ENCODE measurements around the gene GPR146. TPM values are rescaled to one million over a fixed set of nuclear protein-coding genes. Genes with fewer than 3 reads are reported as not detected.
A peak's percentile ranks its signal among the peaks of the same experiment; 100 is the strongest.

Gene GPR146
- polyA plus RNA-seq, 4 donors: 1.1 to 13.4 (median 2.7) TPM

- Histone ChIP-seq H3K9me3 (ENCODE audit: control insufficient read depth in 2 of 2, insufficient read depth in 1 of 2, low read depth in 1 of 2, low read length in 1 of 2) (no peaks in the 10 kb centered on the region), H3K27ac (ENCODE audit: low read depth in 1 of 3, low read length in 2 of 3) (no peak overlapping the region), H3K36me3 (ENCODE audit: control insufficient read depth in 3 of 3, insufficient read depth in 2 of 3, low read depth in 1 of 3, low read length in 3 of 3) (peaks cover 0 to 28% (median 0%) of the 10 kb centered on the region in 3 donors), H3K4me1 (ENCODE audit: control insufficient read depth in 3 of 3, insufficient read depth in 2 of 3, low read depth in 1 of 3, low read length in 2 of 3) (peaks cover 0 to 11% (median 0%) of the 10 kb centered on the region in 3 donors), H3K27me3 (ENCODE audit: control insufficient read depth in 3 of 3, insufficient read depth in 3 of 3, low read length in 3 of 3) (no peaks in the 10 kb centered on the region), H3K4me3 (ENCODE audit: low read depth in 1 of 3, low read length in 3 of 3) (no peak overlapping the region)
- WGBS, 3 donors: 87 to 88% (median 88%) methylated on average over 40 to 45 of the region's 45 CpGs
- no peak for FAIRE-seq
- DNase-seq: no peak
These were observed 39.6 kb downstream of the GPR146 start for GRCh38 chr7:1083729-1084657.

- no peaks in the 10 kb centered on the region for H3K27me3 ChIP-seq (ENCODE audit: control insufficient read depth in 3 of 3, insufficient read depth in 3 of 3, low read length in 3 of 3)
- H3K9me3 ChIP-seq (ENCODE audit: control insufficient read depth in 2 of 2, insufficient read depth in 1 of 2, low read depth in 1 of 2, low read length in 1 of 2): no peaks in the 10 kb centered on the region
- H3K4me3 ChIP-seq (ENCODE audit: low read depth in 1 of 3, low read length in 3 of 3): no peak overlapping the region
- 89 to 93% (median 89%) methylated on average over 10 of the region's 10 CpGs for WGBS, 3 donors
- DNase-seq: no peak
- peaks cover 0 to 11% (median 0%) of the 10 kb centered on the region in 3 donors for H3K4me1 ChIP-seq (ENCODE audit: control insufficient read depth in 3 of 3, insufficient read depth in 2 of 3, low read depth in 1 of 3, low read length in 2 of 3)
- FAIRE-seq: no peak
- H3K36me3 ChIP-seq (ENCODE audit: control insufficient read depth in 3 of 3, insufficient read depth in 2 of 3, low read depth in 1 of 3, low read length in 3 of 3): peaks cover 0 to 28% (median 0%) of the 10 kb centered on the region in 3 donors
- no peak overlapping the region for H3K27ac ChIP-seq (ENCODE audit: low read depth in 1 of 3, low read length in 2 of 3)
These were observed 40.9 kb downstream of the GPR146 start for GRCh38 chr7:1085266-1085665.

GRCh38 chr7:1085910-1086421 is 41.6 kb downstream of the GPR146 start:
- Histone ChIP-seq H3K9me3 (ENCODE audit: control insufficient read depth in 2 of 2, insufficient read depth in 1 of 2, low read depth in 1 of 2, low read length in 1 of 2) (no peaks in the 10 kb centered on the region), H3K27me3 (ENCODE audit: control insufficient read depth in 3 of 3, insufficient read depth in 3 of 3, low read length in 3 of 3) (no peaks in the 10 kb centered on the region), H3K27ac (ENCODE audit: low read depth in 1 of 3, low read length in 2 of 3) (no peak overlapping the region), H3K4me3 (ENCODE audit: low read depth in 1 of 3, low read length in 3 of 3) (no peak overlapping the region), H3K4me1 (ENCODE audit: control insufficient read depth in 3 of 3, insufficient read depth in 2 of 3, low read depth in 1 of 3, low read length in 2 of 3) (peaks cover 0 to 11% (median 0%) of the 10 kb centered on the region in 3 donors), H3K36me3 (ENCODE audit: control insufficient read depth in 3 of 3, insufficient read depth in 2 of 3, low read depth in 1 of 3, low read length in 3 of 3) (peaks cover 0 to 25% (median 0%) of the 10 kb centered on the region in 3 donors)
- 93 to 94% (median 93%) methylated on average over 11 of the region's 11 CpGs for WGBS, 3 donors
- DNase-seq (no peak), FAIRE-seq (no peak)

GRCh38 chr7:1086588-1087464 is 42.5 kb downstream of the GPR146 start:
- Histone ChIP-seq H3K4me3 (ENCODE audit: low read depth in 1 of 3, low read length in 3 of 3) (peak overlapping the region in 2 of 3 donors; percentile 24 to 26), H3K27me3 (ENCODE audit: control insufficient read depth in 3 of 3, insufficient read depth in 3 of 3, low read length in 3 of 3) (no peaks in the 10 kb centered on the region), H3K9me3 (ENCODE audit: control insufficient read depth in 2 of 2, insufficient read depth in 1 of 2, low read depth in 1 of 2, low read length in 1 of 2) (no peaks in the 10 kb centered on the region), H3K27ac (ENCODE audit: low read depth in 1 of 3, low read length in 2 of 3) (no peak overlapping the region), H3K36me3 (ENCODE audit: control insufficient read depth in 3 of 3, insufficient read depth in 2 of 3, low read depth in 1 of 3, low read length in 3 of 3) (peaks cover 0 to 21% (median 0%) of the 10 kb centered on the region in 3 donors), H3K4me1 (ENCODE audit: control insufficient read depth in 3 of 3, insufficient read depth in 2 of 3, low read depth in 1 of 3, low read length in 2 of 3) (peaks cover 0 to 11% (median 0%) of the 10 kb centered on the region in 3 donors)
- no peak for FAIRE-seq
- DNase-seq: peak; percentile 64 to 88
- WGBS, 3 donors: 7 to 9% (median 8%) methylated on average over 44 to 45 of the region's 45 CpGs

- no peak for FAIRE-seq
- no peak overlapping the region for H3K4me3 ChIP-seq (ENCODE audit: low read depth in 1 of 3, low read length in 3 of 3)
- H3K9me3 ChIP-seq (ENCODE audit: control insufficient read depth in 2 of 2, insufficient read depth in 1 of 2, low read depth in 1 of 2, low read length in 1 of 2): no peaks in the 10 kb centered on the region
- H3K27ac ChIP-seq (ENCODE audit: low read depth in 1 of 3, low read length in 2 of 3): no peak overlapping the region
- H3K4me1 ChIP-seq (ENCODE audit: control insufficient read depth in 3 of 3, insufficient read depth in 2 of 3, low read depth in 1 of 3, low read length in 2 of 3): peaks cover 0 to 11% (median 0%) of the 10 kb centered on the region in 3 donors
- H3K36me3 ChIP-seq (ENCODE audit: control insufficient read depth in 3 of 3, insufficient read depth in 2 of 3, low read depth in 1 of 3, low read length in 3 of 3): peaks cover 0 to 26% (median 0%) of the 10 kb centered on the region in 3 donors
- no peaks in the 10 kb centered on the region for H3K27me3 ChIP-seq (ENCODE audit: control insufficient read depth in 3 of 3, insufficient read depth in 3 of 3, low read length in 3 of 3)
- WGBS, 3 donors: 27 to 40% (median 38%) methylated on average over 6 of the region's 6 CpGs
- DNase-seq: peak in 1 of 2 donors; percentile 5
These were observed 43.1 kb downstream of the GPR146 start for GRCh38 chr7:1087465-1087814.

GRCh38 chr7:1087952-1088920 is 43.9 kb downstream of the GPR146 start, which contains the start of gene GPER1:
Gene GPER1 (plus strand): TSS chr7:1088113. CDS start chr7:1091729, 3,616 bp downstream.
- FAIRE-seq (no peak), DNase-seq (peak; percentile 44 to 50)
- H3K27me3 ChIP-seq (ENCODE audit: control insufficient read depth in 3 of 3, insufficient read depth in 3 of 3, low read length in 3 of 3): no peaks in the 10 kb centered on the region
- H3K36me3 ChIP-seq (ENCODE audit: control insufficient read depth in 3 of 3, insufficient read depth in 2 of 3, low read depth in 1 of 3, low read length in 3 of 3): peaks cover 0 to 34% (median 0%) of the 10 kb centered on the region in 3 donors
- WGBS, 3 donors: 48 to 54% (median 50%) methylated on average over 28 of the region's 28 CpGs
- peak within 1 kb of the TSS in 2 of 3 donors; percentile 24 to 26 for H3K4me3 ChIP-seq (ENCODE audit: low read depth in 1 of 3, low read length in 3 of 3)
- H3K27ac ChIP-seq (ENCODE audit: low read depth in 1 of 3, low read length in 2 of 3): no peak within 1 kb of the TSS
- H3K9me3 ChIP-seq (ENCODE audit: control insufficient read depth in 2 of 2, insufficient read depth in 1 of 2, low read depth in 1 of 2, low read length in 1 of 2): no peaks in the 10 kb centered on the region
- H3K4me1 ChIP-seq (ENCODE audit: control insufficient read depth in 3 of 3, insufficient read depth in 2 of 3, low read depth in 1 of 3, low read length in 2 of 3): peaks cover 0 to 13% (median 0%) of the 10 kb centered on the region in 3 donors

- 93 to 95% (median 94%) methylated on average over 20 to 21 of the region's 21 CpGs for WGBS, 3 donors
- no peak overlapping the region for H3K4me3 ChIP-seq (ENCODE audit: low read depth in 1 of 3, low read length in 3 of 3)
- H3K36me3 ChIP-seq (ENCODE audit: control insufficient read depth in 3 of 3, insufficient read depth in 2 of 3, low read depth in 1 of 3, low read length in 3 of 3): peaks cover 0 to 26% (median 0%) of the 10 kb centered on the region in 3 donors
- no peaks in the 10 kb centered on the region for H3K27me3 ChIP-seq (ENCODE audit: control insufficient read depth in 3 of 3, insufficient read depth in 3 of 3, low read length in 3 of 3)
- DNase-seq: no peak
- no peak for FAIRE-seq
- H3K4me1 ChIP-seq (ENCODE audit: control insufficient read depth in 3 of 3, insufficient read depth in 2 of 3, low read depth in 1 of 3, low read length in 2 of 3): peaks cover 0 to 14% (median 0%) of the 10 kb centered on the region in 3 donors
- H3K9me3 ChIP-seq (ENCODE audit: control insufficient read depth in 2 of 2, insufficient read depth in 1 of 2, low read depth in 1 of 2, low read length in 1 of 2): no peaks in the 10 kb centered on the region
- no peak overlapping the region for H3K27ac ChIP-seq (ENCODE audit: low read depth in 1 of 3, low read length in 2 of 3)
These were observed 45.9 kb downstream of the GPR146 start for GRCh38 chr7:1090236-1090635.
